CD4-positive, alpha-beta T cell treated with Interleukin-15 for 1 hour (primary cell): Measurements from ENCODE around the gene DNAI2.
"Not testable (repeated sequence)": the region's sequence is repeated elsewhere in the genome, so short reads cannot be mapped to it uniquely, and the experiment has no call there.

Experiments used
- DNase-seq: peaks from one replicate; pipeline ENCODE4 v3.0.0-alpha.2; 2020

Gene DNAI2

DNA sequence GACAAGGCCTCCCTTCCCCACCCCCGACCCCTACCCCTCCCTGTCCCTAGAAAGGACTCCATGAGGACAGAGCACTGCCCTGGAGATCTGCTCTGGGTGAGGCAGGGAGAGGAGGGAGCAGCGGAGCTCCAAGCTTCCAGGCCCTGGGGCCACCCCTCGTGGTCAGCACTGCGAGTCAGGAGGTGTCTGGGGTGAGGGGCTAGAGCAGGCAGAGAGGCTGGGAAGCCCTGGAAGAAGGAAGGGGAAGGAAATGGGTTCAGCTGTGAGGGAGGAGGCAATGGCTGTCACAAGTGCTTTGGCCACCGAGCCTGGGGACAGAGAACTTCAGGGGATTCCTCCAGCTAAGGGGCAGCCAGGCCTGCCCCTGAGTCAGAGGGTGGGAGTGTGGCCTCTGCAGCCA, 28.2 kb upstream of the DNAI2 start:
- no peak for DNase-seq

DNA sequence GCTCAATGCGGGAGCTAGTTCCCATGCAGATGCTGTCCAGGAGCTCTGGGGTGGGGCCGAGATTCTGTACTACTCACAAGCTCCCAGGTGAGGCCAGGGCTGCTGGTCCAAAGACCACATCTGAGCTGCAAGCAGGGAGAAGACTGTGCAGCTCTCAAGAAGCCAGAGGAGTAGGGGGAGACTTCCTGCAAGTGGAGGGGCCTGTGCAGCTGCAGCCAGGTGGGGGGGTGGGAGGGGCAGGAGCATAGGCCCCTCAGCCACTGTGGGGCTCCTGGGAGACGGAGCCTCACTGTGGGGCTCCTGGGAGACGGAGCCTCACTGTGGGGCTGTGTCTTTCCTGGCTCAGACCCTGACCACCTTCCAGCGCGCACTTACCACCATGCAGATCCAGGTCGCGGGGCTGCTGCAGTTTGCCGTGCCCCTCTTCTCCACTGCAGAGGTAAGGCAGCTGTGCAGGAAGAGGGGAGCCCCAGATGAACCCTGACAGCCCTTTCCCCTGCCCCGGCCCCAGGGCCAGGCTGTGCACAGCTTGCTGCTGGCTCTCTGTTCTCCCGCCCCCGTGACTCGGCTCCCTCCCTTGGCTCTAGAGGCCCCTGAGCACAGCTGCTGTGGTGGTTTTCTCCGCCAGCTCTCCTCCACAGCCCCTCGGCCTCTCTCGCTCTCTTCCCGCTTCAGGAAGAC, 24.3 kb upstream of the DNAI2 start:
- DNase-seq, result no peak

- no peak for DNase-seq
Observed at GRCh38 chr17:74250324-74250995, 23.6 kb upstream of the DNAI2 start.

- no peak for DNase-seq
Observed at GRCh38 chr17:74251051-74251450, 23.0 kb upstream of the DNAI2 start.

DNA sequence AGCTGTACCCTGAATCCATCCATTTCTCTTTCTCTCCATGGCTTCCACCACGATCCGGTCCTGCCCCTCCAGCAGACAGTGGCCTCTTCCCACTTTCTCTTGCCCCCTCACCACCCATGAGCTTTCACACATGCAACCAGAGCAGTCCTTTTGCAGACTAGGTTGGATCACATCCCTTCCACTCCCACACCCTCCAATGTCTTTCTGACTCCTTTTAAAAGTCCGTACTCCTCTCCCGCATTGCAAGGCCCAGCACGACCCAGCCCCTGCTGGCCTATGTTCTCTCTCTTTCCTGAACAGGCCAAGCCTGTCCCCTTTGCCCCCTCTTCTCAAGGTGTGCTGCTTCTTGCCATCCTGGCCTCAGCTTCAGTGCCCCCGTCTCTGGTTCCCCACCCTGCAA, 22.5 kb upstream of the DNAI2 start:
- no peak for DNase-seq

- no peak for DNase-seq
Observed at GRCh38 chr17:74252211-74252610, 21.8 kb upstream of the DNAI2 start.

DNA sequence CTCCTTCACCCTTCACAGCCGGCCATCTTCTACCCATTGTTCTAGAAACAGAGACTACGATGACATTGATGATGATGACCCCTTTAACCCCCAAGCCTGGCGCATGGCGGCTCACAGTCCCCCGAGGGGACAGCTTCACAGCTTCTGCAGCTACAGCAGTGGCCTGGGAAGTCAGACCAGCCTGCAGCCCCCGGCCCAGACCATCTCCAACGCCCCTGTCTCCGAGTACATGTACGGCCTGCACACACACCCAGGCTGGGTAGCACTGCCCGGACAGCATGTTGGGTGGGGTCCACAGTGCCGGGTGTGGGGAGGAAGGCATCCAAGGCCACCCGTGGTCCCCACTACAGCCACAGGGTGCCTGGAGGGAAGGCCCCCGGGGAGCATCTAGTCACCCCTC, 21.0 kb upstream of the DNAI2 start:
- DNase-seq, result no peak

DNA sequence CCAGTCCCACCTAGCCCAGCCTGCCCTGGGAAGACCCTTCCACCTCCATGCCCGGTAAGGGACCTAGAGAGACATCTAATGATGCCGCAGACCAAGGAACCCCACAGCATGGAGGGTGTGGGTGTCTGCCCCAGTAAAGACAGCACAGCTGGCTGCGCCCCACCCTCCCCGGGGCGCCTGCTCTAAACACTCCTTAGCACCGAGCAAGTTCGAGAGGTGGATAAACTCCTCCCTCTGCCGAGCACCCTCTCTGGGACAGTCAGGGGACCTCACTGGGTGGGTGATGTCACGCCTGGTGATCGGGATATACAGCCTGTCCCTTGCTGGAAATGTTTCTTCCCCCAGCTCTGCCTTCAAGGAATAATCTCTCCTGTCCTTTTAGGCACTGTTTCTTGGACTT, 16.7 kb upstream of the DNAI2 start:
- no peak for DNase-seq

- DNase-seq, result no peak
Observed at GRCh38 chr17:74259667-74260524, 14.1 kb upstream of the DNAI2 start.

DNA sequence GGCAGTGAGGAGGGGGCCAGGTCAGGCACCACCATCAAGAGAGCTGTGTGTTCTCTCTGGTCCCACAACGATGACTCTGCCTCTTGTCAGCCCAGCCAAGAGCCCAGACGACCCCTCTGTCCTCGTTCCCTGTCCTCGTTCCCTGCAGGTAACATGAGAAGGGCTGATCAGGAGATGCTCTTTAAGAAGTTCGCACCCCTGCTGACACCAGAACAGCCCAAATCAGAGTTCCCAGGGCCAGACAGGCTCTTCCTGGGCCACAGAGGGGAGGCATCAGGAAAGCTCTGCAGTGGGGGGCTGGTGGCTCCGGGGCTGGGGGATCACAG, 13.5 kb upstream of the DNAI2 start:
- DNase-seq, result no peak

- no peak for DNase-seq
Observed at GRCh38 chr17:74262601-74263000, 11.4 kb upstream of the DNAI2 start.

- DNase-seq, result not testable (repeated sequence)
Observed at GRCh38 chr17:74267054-74267453, 7.0 kb upstream of the DNAI2 start.

DNA sequence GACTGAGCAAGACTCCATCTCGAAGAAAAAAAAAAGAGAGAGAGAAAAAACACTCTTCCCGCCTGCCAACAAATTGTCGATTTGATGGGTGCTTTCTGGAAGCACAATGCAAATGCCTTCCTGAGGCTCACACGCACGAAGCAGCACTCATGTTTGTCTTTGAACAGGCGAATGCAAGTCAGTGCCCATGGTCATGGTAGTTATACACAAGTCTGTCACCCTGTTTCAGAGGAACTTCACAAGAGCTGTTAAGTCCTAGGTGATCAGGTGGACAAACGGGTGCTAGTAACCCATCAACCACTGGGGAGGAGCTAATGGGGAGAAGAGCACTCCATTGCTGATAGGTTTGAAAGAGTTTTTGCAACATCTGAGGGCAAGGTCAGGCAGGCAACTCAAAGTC, 6.5 kb upstream of the DNAI2 start:
- no peak for DNase-seq

DNA sequence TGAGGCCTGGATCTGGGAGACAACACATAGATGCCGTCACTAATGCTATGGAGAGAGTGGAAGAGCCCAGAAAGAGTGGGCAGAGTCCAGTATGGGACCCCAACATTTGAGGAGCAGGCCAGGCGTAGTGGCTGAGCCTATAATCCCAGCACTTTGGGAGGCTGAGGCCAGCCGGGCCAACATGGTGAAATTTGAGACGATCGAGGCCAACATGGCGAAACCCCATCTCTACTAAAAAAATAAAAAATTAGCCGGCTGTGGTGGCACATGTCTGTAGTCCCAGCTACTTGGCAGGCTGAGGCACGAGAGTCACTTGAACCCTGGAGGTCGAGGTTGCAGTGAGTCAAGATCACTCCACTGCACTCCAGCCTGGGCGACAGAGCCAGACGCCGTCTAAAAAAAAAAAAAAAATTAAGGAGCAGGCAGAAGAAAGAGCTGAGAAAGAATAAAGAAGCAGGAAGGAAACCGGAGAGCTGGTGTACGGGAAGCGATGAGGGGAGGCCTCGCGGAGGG, 6.0 kb upstream of the DNAI2 start:
- DNase-seq, result no peak

- DNase-seq, result no peak
Observed at GRCh38 chr17:74268558-74268957, 5.5 kb upstream of the DNAI2 start.

DNA sequence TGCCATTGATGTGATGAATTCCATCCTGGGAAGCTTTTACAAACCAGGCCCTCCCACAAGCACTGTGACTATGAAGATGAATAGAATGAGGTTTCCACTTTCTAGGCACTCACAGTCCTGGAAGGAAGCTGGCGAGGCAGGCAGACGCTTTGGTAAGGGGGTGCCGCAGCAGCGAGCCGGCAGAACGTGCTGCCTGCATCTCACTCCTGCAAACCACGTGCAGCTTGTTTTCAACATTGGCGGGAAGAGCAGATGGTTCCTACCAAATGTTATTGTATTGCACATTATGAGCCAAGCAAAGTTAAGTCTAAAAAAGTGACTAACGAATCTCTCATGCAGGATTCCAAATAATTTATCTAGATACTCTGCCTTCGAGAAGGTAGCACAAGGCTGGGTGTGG, 3.7 kb upstream of the DNAI2 start:
- DNase-seq, result no peak

- DNase-seq, result no peak
Observed at GRCh38 chr17:74271281-74271680, 2.8 kb upstream of the DNAI2 start.

DNA sequence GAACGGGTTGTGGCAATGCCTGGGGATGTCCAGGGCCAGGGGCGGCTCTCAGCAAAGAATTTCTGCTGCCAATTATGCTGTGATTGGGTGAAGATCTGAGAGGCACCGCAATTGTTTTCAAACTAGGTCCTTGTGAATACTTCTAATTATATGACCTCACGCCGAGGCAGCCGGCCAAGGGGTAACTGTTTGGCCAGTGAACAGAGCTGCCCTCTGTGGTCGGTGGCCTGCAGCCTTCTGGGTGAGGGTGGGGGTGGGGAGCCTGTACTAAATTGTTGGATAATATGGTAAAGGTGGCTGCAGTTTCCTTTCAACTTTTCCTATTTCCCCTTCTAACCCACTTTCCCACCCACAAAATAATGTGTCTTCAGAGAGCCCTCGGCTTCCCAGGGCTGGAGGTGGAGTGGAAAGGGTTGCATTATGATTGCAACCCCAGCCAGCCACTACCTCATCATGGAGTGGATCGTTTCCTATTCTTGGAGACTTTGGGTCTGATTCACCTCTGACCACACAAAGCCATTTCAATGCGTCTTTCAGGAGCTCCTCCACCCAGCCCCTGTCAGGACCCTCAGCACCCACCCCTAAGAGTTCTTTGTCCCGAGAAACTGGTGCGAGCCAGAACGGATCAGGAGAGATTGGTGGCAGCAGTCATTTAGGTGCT, 2.0 kb upstream of the DNAI2 start:
- DNase-seq, result no peak

GRCh38 chr17:74272731-74273201, 1.3 kb upstream of the DNAI2 start:
- DNase-seq, result no peak

- DNase-seq, result no peak
Observed at GRCh38 chr17:74274709-74275340, 791 bp downstream of the DNAI2 start.

GRCh38 chr17:74276051-74276476, 2.0 kb downstream of the DNAI2 start:
- no peak for DNase-seq

DNA sequence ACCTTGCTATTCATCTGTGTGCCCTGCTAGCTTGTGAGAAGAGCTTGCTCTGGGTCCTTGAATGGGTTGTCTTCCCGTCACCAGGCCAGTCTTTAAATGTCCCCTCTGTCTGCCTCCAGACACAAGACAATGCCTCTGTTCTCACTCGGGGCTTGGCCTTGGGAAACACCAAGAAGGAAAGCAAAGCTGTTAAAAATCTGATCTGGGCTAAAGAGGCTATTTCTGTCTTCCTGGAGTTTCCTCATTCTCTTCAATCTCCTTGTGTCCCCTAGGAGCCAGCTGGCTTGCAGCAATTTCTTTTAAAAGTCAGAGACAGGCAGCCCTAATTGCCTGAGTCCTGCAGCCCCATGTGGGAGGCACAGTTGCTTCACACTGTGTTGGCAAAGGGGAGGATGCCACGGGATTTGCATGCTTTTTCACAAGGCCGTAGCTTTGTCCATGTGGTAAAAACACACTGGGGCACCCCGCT, 2.5 kb downstream of the DNAI2 start:
- DNase-seq, result no peak

DNA sequence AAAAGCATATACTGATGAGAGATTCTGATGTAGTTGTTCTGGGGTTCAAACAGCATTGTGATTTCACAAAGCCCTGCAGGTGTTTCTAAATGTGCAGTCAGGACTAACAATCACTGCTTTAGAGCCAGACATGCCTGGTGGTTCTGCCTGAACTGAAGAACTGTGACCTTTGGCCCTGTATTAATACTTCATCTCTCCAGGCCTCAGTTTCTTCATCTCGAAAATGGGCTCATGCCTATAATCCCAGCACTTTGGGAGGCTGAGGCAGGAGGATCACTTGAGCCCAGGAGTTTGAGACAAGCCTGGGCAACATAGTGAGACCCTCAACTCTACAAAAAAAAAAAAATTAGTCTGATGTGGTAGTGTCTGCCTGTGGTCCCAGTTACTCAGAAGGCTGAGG, 3.9 kb downstream of the DNAI2 start:
- no peak for DNase-seq
